KMS-11 (cell line): ENCODE results near the gene CTNNA3.

ENCODE experiments used
- H2AFZ ChIP-seq: fragments of 200-600 bp; sonication (generic); 2 replicates; pipeline ENCODE4 v1.6.1; 2016; ENCODE audit warnings: antibody characterized with exemption, mixed run types, low read depth
- H3K27ac ChIP-seq: fragments of 200-600 bp; sonication (generic); 2 replicates; pipeline ENCODE4 v1.6.1; 2016; ENCODE audit warnings: mild to moderate bottlenecking, mixed run types
- H3K27me3 ChIP-seq: fragments of 200-600 bp; sonication (generic); 2 replicates; pipeline ENCODE4 v1.6.1; 2017; ENCODE audit warnings: mild to moderate bottlenecking, low read depth, mixed run types, moderate library complexity; ENCODE audit not compliant: insufficient read depth
- H3K36me3 ChIP-seq: fragments of 200-600 bp; sonication (generic); 2 replicates; pipeline ENCODE4 v1.6.1; 2017; ENCODE audit warnings: mild to moderate bottlenecking, mixed run types; ENCODE audit not compliant: insufficient read depth
- H3K4me1 ChIP-seq: fragments of 200-600 bp; sonication (generic); 2 replicates; pipeline ENCODE4 v1.6.1; 2016; ENCODE audit warnings: mild to moderate bottlenecking, low read depth, mixed run types; ENCODE audit not compliant: poor library complexity, severe bottlenecking
- H3K4me2 ChIP-seq: fragments of 200-600 bp; sonication (generic); 2 replicates; pipeline ENCODE4 v1.7.0; 2016; ENCODE audit warnings: mild to moderate bottlenecking, mixed run types
- H3K4me3 ChIP-seq: fragments of 200-600 bp; sonication (generic); IDR thresholded peaks from 2 replicates; pipeline ENCODE4 v1.6.1; 2017; ENCODE audit warnings: low read depth, low read length, mixed read lengths; ENCODE audit not compliant: insufficient read depth
- H3K79me2 ChIP-seq: fragments of 200-600 bp; sonication (generic); 2 replicates; pipeline ENCODE4 v1.6.1; 2016; ENCODE audit warnings: low read depth, mixed run types; ENCODE audit not compliant: insufficient read depth
- H3K9ac ChIP-seq: fragments of 200-600 bp; sonication (generic); 2 replicates; pipeline ENCODE4 v1.6.1; 2016; ENCODE audit warnings: mild to moderate bottlenecking, mixed run types
- H4K20me1 ChIP-seq: fragments of 200-600 bp; sonication (generic); 2 replicates; pipeline ENCODE4 v1.6.1; 2016; ENCODE audit warnings: mild to moderate bottlenecking, mixed run types; ENCODE audit not compliant: insufficient read depth
- TF ChIP-seq, protein P1 (sequence below): fragments of 200-600 bp; sonication (generic); conservative IDR thresholded peaks from 2 replicates; pipeline ENCODE4 v1.6.1; 2017; ENCODE audit warnings: low read depth, mild to moderate bottlenecking, antibody characterized with exemption, low read length, moderate library complexity, mixed read lengths

CTNNA3 gene

DNA sequence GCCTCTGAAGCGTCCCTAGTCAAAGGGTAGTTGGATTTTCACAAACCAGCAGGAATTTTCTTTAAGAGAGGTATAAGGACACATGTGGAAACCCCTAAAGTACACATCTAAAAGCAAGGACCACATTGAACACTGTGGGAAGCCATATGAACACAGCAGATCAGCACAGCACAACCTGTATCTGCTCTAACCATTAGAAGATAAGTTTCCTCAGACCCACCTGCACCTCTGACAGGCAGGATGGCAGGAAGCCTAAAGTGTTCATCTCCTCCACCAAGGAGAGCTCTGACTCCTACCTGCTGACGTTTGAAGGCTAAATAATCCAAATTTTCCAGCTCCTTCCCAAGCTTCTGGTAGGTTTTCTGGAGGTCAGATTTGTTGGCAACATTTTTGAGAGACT is 174.4 kb downstream of the CTNNA3 start:
- Histone ChIP-seq H3K4me3 (no peak overlapping the region), H3K4me2 (no peak overlapping the region), H3K79me2 (no peaks in the 10 kb centered on the region), H2AFZ (no peak overlapping the region), H3K27ac (no peak overlapping the region), H3K27me3 (no peaks in the 10 kb centered on the region), H3K9ac (no peak overlapping the region), H3K4me1 (no peaks in the 10 kb centered on the region), H3K36me3 (no peaks in the 10 kb centered on the region), H4K20me1 (no peaks in the 10 kb centered on the region)
- TF ChIP-seq, protein P1, sequence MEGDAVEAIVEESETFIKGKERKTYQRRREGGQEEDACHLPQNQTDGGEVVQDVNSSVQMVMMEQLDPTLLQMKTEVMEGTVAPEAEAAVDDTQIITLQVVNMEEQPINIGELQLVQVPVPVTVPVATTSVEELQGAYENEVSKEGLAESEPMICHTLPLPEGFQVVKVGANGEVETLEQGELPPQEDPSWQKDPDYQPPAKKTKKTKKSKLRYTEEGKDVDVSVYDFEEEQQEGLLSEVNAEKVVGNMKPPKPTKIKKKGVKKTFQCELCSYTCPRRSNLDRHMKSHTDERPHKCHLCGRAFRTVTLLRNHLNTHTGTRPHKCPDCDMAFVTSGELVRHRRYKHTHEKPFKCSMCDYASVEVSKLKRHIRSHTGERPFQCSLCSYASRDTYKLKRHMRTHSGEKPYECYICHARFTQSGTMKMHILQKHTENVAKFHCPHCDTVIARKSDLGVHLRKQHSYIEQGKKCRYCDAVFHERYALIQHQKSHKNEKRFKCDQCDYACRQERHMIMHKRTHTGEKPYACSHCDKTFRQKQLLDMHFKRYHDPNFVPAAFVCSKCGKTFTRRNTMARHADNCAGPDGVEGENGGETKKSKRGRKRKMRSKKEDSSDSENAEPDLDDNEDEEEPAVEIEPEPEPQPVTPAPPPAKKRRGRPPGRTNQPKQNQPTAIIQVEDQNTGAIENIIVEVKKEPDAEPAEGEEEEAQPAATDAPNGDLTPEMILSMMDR = no peak

DNA sequence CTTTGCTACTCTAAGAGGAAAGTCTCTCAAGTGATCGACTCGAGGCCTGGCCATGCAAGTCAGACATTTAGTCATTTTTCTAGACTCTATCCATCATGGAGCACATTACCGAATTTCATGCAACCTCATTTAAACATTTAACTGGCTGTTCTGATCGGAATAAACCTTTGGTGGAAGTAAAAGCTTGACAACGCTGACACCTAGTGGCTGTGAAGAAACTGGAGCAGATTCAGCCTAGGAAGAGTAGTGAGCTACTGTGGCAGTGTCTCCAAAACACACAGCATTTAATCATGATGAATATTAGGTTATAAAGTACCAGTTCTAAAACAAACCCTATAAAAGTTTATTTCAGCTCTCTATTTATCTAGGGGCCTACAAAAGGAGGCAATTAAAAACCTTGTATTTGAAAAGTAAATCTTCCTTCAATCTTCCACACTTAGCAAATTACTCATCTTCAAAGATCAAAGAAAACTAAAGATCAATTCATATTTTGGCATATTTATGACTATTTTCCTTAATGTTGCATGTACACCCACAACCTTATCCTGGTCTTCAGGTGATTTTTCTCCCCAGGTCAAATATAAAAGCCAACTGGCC is 175.0 kb downstream of the CTNNA3 start:
- H3K4me3 ChIP-seq = no peak overlapping the region
- H3K27me3 ChIP-seq = no peaks in the 10 kb centered on the region
- TF ChIP-seq, protein P1 = peak; percentile 89
- H4K20me1 ChIP-seq = no peaks in the 10 kb centered on the region
- no peak overlapping the region for H3K9ac ChIP-seq
- no peak overlapping the region for H3K27ac ChIP-seq
- no peak overlapping the region for H3K4me2 ChIP-seq
- H2AFZ ChIP-seq = no peak overlapping the region
- no peaks in the 10 kb centered on the region for H3K36me3 ChIP-seq
- H3K79me2 ChIP-seq = no peaks in the 10 kb centered on the region
- H3K4me1 ChIP-seq = no peaks in the 10 kb centered on the region

DNA sequence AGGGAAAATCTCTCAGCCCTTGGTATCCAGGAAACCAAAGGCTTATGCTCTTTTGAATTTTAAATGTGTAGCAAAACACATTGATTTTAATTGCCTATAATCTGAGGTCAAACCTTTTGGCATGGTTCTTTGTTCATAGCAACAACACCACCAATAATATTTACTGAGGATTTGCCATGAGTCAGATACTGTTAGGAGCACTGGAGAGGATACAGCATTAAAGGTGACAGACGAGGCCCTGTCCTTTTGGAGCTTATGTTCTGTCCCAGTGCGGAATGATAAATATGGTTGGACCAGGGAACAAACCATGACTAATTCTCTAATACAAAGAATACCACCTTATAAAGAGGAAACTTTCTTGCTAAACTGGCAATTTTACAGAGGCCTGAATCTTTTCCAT is 176.6 kb downstream of the CTNNA3 start:
- Histone ChIP-seq H3K4me2 (no peak overlapping the region), H3K4me3 (no peak overlapping the region), H3K27ac (no peak overlapping the region), H2AFZ (no peak overlapping the region), H4K20me1 (no peaks in the 10 kb centered on the region), H3K79me2 (no peaks in the 10 kb centered on the region), H3K27me3 (no peaks in the 10 kb centered on the region), H3K9ac (no peak overlapping the region), H3K36me3 (no peaks in the 10 kb centered on the region), H3K4me1 (no peaks in the 10 kb centered on the region)
- TF ChIP-seq, protein P1 = no peak

DNA sequence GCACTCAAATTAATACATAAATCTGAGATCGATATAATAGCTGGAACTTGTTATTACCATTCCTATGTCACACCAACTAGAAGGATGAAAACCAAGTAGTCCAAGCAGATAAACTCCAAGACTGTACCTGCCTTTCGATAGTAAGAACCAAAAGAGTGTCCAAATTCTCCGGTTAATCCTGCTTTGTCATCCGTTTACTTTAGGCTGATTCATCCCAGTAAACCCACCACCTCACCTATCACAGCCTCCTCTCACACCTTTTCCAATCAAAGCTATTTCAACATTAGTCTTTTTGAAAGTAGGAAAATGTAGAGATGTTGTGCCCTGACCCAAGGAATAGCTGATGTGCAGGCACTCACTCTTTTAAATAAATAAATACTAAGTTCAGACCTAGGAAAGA is 177.2 kb downstream of the CTNNA3 start:
- Histone ChIP-seq H3K27ac (no peak overlapping the region), H3K27me3 (no peaks in the 10 kb centered on the region), H3K9ac (no peak overlapping the region), H3K4me3 (no peak overlapping the region), H3K4me1 (no peaks in the 10 kb centered on the region), H3K79me2 (no peaks in the 10 kb centered on the region), H3K36me3 (no peaks in the 10 kb centered on the region), H4K20me1 (no peaks in the 10 kb centered on the region), H3K4me2 (no peak overlapping the region), H2AFZ (no peak overlapping the region)
- TF ChIP-seq, protein P1 = no peak
